HEK293 (cell line): ENCODE measurements around the gene SLC35G1.

Experiments
- REPIN1 ChIP-seq: fragments of 450-650 bp; formaldehyde crosslinking; IDR thresholded peaks from 2 replicates; pipeline ENCODE4 v1.5.1; 2017; ENCODE audit warnings: missing biosample characterization, missing genetic modification characterization, low read depth
- ZNF114 ChIP-seq: fragments of 450-650 bp; formaldehyde crosslinking; IDR thresholded peaks from 2 replicates; pipeline ENCODE4 v1.5.0; 2017; ENCODE audit warnings: missing biosample characterization, missing genetic modification characterization
- ZNF426 ChIP-seq: fragments of 450-650 bp; formaldehyde crosslinking; IDR thresholded peaks from 2 replicates; pipeline ENCODE4 v1.5.1; 2017; ENCODE audit warnings: missing biosample characterization, missing genetic modification characterization, mild to moderate bottlenecking, inconsistent platforms, moderate library complexity
- ZNF776 ChIP-seq: fragments of 450-650 bp; formaldehyde crosslinking; IDR thresholded peaks from 2 replicates; pipeline ENCODE4 v1.5.0; 2017; ENCODE audit warnings: missing biosample characterization, missing genetic modification characterization, borderline replicate concordance
- ZNF791 ChIP-seq: fragments of 450-650 bp; formaldehyde crosslinking; IDR thresholded peaks from 2 replicates; pipeline ENCODE4 v1.5.1; 2016; ENCODE audit warnings: missing biosample characterization, missing genetic modification characterization
- TF ChIP-seq, protein P1 (sequence below): fragments of 450-650 bp; formaldehyde crosslinking; IDR thresholded peaks from 2 replicates; pipeline ENCODE4 v1.5.1; 2016; ENCODE audit warnings: missing biosample characterization, missing genetic modification characterization
- TF ChIP-seq, protein P2 (sequence below): fragments of 450-650 bp; formaldehyde crosslinking; IDR thresholded peaks from 2 replicates; pipeline ENCODE4 v1.5.1; 2016; ENCODE audit warnings: missing biosample characterization, missing genetic modification characterization
- TF ChIP-seq, protein P3 (sequence below): fragments of 450-650 bp; formaldehyde crosslinking; IDR thresholded peaks from 2 replicates; pipeline ENCODE4 v1.5.1; 2016; ENCODE audit warnings: missing biosample characterization, missing genetic modification characterization, borderline replicate concordance
- TF ChIP-seq, protein P4 (sequence below): fragments of 450-650 bp; formaldehyde crosslinking; IDR thresholded peaks from 2 replicates; pipeline ENCODE4 v1.5.1; 2017; ENCODE audit warnings: missing biosample characterization, missing genetic modification characterization
- TF ChIP-seq, protein P5 (sequence below): fragments of 450-650 bp; formaldehyde crosslinking; conservative IDR thresholded peaks from 2 replicates; pipeline ENCODE4 v1.5.1; 2016; ENCODE audit warnings: low read depth, missing biosample characterization, missing genetic modification characterization
- TF ChIP-seq, protein P6 (sequence below): fragments of 450-650 bp; formaldehyde crosslinking; IDR thresholded peaks from 2 replicates; pipeline ENCODE4 v1.5.1; 2016; ENCODE audit warnings: missing biosample characterization, missing genetic modification characterization
- TF ChIP-seq, protein P7 (sequence below): fragments of 450-650 bp; formaldehyde crosslinking; IDR thresholded peaks from 2 replicates; pipeline ENCODE4 v1.5.1; 2016; ENCODE audit warnings: missing biosample characterization, missing genetic modification characterization

DNA sequence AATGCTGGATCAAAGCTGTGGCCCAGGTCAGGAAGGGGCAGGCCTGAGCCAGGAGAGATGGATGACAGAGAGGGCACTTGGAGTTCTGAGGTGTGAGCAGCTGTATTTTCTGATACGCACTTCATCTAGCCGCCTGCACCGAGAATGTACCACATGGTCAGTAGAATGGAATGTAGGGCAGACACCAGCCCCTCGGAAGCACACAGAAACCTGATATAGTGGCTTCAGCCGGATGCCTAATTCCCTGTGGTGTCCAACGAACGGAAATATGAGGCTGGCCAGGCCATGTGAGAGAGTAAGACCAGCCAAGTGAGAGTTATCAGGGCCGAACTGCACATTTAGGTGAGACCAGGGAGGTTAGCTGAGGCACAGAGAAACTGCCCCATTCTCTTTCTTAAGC, 53.3 kb downstream of the SLC35G1 start:
- TF ChIP-seq, protein P1, sequence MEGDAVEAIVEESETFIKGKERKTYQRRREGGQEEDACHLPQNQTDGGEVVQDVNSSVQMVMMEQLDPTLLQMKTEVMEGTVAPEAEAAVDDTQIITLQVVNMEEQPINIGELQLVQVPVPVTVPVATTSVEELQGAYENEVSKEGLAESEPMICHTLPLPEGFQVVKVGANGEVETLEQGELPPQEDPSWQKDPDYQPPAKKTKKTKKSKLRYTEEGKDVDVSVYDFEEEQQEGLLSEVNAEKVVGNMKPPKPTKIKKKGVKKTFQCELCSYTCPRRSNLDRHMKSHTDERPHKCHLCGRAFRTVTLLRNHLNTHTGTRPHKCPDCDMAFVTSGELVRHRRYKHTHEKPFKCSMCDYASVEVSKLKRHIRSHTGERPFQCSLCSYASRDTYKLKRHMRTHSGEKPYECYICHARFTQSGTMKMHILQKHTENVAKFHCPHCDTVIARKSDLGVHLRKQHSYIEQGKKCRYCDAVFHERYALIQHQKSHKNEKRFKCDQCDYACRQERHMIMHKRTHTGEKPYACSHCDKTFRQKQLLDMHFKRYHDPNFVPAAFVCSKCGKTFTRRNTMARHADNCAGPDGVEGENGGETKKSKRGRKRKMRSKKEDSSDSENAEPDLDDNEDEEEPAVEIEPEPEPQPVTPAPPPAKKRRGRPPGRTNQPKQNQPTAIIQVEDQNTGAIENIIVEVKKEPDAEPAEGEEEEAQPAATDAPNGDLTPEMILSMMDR (tag by site-specific recombination) = no peak
- TF ChIP-seq, protein P2, sequence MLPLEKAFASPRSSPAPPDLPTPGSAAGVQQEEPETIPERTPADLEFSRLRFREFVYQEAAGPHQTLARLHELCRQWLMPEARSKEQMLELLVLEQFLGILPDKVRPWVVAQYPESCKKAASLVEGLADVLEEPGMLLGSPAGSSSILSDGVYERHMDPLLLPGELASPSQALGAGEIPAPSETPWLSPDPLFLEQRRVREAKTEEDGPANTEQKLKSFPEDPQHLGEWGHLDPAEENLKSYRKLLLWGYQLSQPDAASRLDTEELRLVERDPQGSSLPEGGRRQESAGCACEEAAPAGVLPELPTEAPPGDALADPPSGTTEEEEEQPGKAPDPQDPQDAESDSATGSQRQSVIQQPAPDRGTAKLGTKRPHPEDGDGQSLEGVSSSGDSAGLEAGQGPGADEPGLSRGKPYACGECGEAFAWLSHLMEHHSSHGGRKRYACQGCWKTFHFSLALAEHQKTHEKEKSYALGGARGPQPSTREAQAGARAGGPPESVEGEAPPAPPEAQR (tag by site-specific recombination) = no peak
- TF ChIP-seq, protein P3, sequence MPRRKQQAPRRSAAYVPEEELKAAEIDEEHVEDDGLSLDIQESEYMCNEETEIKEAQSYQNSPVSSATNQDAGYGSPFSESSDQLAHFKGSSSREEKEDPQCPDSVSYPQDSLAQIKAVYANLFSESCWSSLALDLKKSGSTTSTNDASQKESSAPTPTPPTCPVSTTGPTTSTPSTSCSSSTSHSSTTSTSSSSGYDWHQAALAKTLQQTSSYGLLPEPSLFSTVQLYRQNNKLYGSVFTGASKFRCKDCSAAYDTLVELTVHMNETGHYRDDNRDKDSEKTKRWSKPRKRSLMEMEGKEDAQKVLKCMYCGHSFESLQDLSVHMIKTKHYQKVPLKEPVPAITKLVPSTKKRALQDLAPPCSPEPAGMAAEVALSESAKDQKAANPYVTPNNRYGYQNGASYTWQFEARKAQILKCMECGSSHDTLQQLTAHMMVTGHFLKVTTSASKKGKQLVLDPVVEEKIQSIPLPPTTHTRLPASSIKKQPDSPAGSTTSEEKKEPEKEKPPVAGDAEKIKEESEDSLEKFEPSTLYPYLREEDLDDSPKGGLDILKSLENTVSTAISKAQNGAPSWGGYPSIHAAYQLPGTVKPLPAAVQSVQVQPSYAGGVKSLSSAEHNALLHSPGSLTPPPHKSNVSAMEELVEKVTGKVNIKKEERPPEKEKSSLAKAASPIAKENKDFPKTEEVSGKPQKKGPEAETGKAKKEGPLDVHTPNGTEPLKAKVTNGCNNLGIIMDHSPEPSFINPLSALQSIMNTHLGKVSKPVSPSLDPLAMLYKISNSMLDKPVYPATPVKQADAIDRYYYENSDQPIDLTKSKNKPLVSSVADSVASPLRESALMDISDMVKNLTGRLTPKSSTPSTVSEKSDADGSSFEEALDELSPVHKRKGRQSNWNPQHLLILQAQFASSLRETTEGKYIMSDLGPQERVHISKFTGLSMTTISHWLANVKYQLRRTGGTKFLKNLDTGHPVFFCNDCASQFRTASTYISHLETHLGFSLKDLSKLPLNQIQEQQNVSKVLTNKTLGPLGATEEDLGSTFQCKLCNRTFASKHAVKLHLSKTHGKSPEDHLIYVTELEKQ (tag by site-specific recombination) = no peak
- TF ChIP-seq ZNF114 (tag by site-specific recombination) (no peak), ZNF791 (tag by site-specific recombination) (no peak), ZNF776 (tag by site-specific recombination) (no peak), ZNF426 (no peak), REPIN1 (no peak)
- TF ChIP-seq, protein P4, sequence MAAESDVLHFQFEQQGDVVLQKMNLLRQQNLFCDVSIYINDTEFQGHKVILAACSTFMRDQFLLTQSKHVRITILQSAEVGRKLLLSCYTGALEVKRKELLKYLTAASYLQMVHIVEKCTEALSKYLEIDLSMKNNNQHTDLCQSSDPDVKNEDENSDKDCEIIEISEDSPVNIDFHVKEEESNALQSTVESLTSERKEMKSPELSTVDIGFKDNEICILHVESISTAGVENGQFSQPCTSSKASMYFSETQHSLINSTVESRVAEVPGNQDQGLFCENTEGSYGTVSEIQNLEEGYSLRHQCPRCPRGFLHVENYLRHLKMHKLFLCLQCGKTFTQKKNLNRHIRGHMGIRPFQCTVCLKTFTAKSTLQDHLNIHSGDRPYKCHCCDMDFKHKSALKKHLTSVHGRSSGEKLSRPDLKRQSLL (tag by site-specific recombination) = no peak
- TF ChIP-seq, protein P5, sequence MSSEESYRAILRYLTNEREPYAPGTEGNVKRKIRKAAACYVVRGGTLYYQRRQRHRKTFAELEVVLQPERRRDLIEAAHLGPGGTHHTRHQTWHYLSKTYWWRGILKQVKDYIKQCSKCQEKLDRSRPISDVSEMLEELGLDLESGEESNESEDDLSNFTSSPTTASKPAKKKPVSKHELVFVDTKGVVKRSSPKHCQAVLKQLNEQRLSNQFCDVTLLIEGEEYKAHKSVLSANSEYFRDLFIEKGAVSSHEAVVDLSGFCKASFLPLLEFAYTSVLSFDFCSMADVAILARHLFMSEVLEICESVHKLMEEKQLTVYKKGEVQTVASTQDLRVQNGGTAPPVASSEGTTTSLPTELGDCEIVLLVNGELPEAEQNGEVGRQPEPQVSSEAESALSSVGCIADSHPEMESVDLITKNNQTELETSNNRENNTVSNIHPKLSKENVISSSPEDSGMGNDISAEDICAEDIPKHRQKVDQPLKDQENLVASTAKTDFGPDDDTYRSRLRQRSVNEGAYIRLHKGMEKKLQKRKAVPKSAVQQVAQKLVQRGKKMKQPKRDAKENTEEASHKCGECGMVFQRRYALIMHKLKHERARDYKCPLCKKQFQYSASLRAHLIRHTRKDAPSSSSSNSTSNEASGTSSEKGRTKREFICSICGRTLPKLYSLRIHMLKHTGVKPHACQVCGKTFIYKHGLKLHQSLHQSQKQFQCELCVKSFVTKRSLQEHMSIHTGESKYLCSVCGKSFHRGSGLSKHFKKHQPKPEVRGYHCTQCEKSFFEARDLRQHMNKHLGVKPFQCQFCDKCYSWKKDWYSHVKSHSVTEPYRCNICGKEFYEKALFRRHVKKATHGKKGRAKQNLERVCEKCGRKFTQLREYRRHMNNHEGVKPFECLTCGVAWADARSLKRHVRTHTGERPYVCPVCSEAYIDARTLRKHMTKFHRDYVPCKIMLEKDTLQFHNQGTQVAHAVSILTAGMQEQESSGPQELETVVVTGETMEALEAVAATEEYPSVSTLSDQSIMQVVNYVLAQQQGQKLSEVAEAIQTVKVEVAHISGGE (tag by site-specific recombination) = no peak
- TF ChIP-seq, protein P6, sequence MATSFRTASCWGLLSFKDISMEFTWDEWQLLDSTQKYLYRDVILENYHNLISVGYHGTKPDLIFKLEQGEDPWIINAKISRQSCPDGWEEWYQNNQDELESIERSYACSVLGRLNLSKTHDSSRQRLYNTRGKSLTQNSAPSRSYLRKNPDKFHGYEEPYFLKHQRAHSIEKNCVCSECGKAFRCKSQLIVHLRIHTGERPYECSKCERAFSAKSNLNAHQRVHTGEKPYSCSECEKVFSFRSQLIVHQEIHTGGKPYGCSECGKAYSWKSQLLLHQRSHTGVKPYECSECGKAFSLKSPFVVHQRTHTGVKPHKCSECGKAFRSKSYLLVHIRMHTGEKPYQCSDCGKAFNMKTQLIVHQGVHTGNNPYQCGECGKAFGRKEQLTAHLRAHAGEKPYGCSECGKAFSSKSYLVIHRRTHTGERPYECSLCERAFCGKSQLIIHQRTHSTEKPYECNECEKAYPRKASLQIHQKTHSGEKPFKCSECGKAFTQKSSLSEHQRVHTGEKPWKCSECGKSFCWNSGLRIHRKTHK (tag by site-specific recombination) = no peak
- TF ChIP-seq, protein P7, sequence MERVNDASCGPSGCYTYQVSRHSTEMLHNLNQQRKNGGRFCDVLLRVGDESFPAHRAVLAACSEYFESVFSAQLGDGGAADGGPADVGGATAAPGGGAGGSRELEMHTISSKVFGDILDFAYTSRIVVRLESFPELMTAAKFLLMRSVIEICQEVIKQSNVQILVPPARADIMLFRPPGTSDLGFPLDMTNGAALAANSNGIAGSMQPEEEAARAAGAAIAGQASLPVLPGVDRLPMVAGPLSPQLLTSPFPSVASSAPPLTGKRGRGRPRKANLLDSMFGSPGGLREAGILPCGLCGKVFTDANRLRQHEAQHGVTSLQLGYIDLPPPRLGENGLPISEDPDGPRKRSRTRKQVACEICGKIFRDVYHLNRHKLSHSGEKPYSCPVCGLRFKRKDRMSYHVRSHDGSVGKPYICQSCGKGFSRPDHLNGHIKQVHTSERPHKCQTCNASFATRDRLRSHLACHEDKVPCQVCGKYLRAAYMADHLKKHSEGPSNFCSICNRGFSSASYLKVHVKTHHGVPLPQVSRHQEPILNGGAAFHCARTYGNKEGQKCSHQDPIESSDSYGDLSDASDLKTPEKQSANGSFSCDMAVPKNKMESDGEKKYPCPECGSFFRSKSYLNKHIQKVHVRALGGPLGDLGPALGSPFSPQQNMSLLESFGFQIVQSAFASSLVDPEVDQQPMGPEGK = no peak
